WTC11 (cell line): ENCODE data around the gene PARD3B. TPM values are rescaled to one million over a fixed set of nuclear protein-coding genes. Genes with fewer than 3 reads are reported as not detected.

Source experiments
- ATAC-seq: fragments of 200-7000 bp; cut with Tn5 transposase; 2 replicates; pipeline ENCODE4 v1.10.0; 2021; ENCODE audit warnings: mild to moderate bottlenecking, moderate library complexity
- CTCF ChIA-PET: fragments of 300-600 bp; sonication (Branson Sonifier 250); formaldehyde crosslinking; loops from one replicate; lab custom pipeline; 2021; ENCODE audit warnings: antibody characterized with exemption; lab: Charles Lee
- POLR2A ChIA-PET: fragments of 350-600 bp; sonication (Branson Sonifier 250); formaldehyde crosslinking; loops from one replicate; lab custom pipeline; 2021; ENCODE audit warnings: antibody characterized with exemption; lab: Charles Lee
- DNase-seq: peaks from one replicate; pipeline ENCODE4 v3.0.0; 2021; ENCODE audit warnings: low spot score
- H3K27ac Mint-ChIP-seq: 2 replicates; pipeline ENCODE4 v1.8.0; 2021; ENCODE audit warnings: mixed read lengths
- H3K27me3 Mint-ChIP-seq: 2 replicates; pipeline ENCODE4 v1.8.0; 2021; ENCODE audit warnings: low read depth, mild to moderate bottlenecking, moderate library complexity, mixed read lengths
- H3K36me3 Mint-ChIP-seq: 2 replicates; pipeline ENCODE4 v1.8.0; 2021; ENCODE audit warnings: mixed read lengths
- H3K4me1 Mint-ChIP-seq: 2 replicates; pipeline ENCODE4 v1.8.0; 2022; ENCODE audit warnings: mixed read lengths
- H3K4me3 Mint-ChIP-seq: 2 replicates; pipeline ENCODE4 v1.8.0; 2021; ENCODE audit warnings: mild to moderate bottlenecking, moderate library complexity, mixed read lengths
- H3K9me3 Mint-ChIP-seq: 2 replicates; pipeline ENCODE4 v1.8.0; 2021; ENCODE audit warnings: mixed read lengths
- AFF4 ChIP-seq: sonication (generic); formaldehyde crosslinking; IDR thresholded peaks from 2 replicates; pipeline ENCODE4 v1.8.1; 2023; ENCODE audit warnings: mild to moderate bottlenecking, missing genetic modification reagents, borderline replicate concordance
- ATF3 ChIP-seq: sonication (generic); formaldehyde crosslinking; conservative IDR thresholded peaks from 2 replicates; pipeline ENCODE4 v1.8.1; 2022; ENCODE audit warnings: mild to moderate bottlenecking, missing genetic modification reagents
- CDX4 ChIP-seq: fragments of 250-450 bp; sonication (Bioruptor Pico); IDR thresholded peaks from 2 replicates; pipeline ENCODE4 v1.9.0; 2021; ENCODE audit warnings: moderate library complexity, mild to moderate bottlenecking, inconsistent platforms, borderline replicate concordance
- CREB1 ChIP-seq: sonication (generic); formaldehyde crosslinking; IDR thresholded peaks from 2 replicates; pipeline ENCODE4 v1.8.0; 2023; ENCODE audit warnings: mild to moderate bottlenecking, missing genetic modification reagents
- E2F1 ChIP-seq: sonication (generic); formaldehyde crosslinking; IDR thresholded peaks from 2 replicates; pipeline ENCODE4 v1.8.0; 2022; ENCODE audit warnings: mild to moderate bottlenecking, missing genetic modification reagents
- E2F4 ChIP-seq: sonication (generic); formaldehyde crosslinking; IDR thresholded peaks from 2 replicates; pipeline ENCODE4 v1.8.1; 2022; ENCODE audit warnings: low read depth, mild to moderate bottlenecking, moderate library complexity, missing genetic modification reagents, borderline replicate concordance
- GTF2I ChIP-seq: fragments of 250-450 bp; sonication (Bioruptor Pico); conservative IDR thresholded peaks from 2 replicates; pipeline ENCODE4 v1.4.0; 2021; ENCODE audit warnings: mild to moderate bottlenecking
- IRF1 ChIP-seq: sonication (generic); formaldehyde crosslinking; IDR thresholded peaks from 2 replicates; pipeline ENCODE4 v1.8.0; 2023; ENCODE audit warnings: missing genetic modification reagents
- IRF2 ChIP-seq: sonication (generic); formaldehyde crosslinking; IDR thresholded peaks from 2 replicates; pipeline ENCODE4 v1.8.0; 2022; ENCODE audit warnings: low read depth, missing genetic modification reagents, borderline replicate concordance
- NFATC4 ChIP-seq: fragments of 250-450 bp; sonication (Bioruptor Pico); IDR thresholded peaks from 2 replicates; pipeline ENCODE4 v1.9.0; 2021; ENCODE audit warnings: mild to moderate bottlenecking
- NFYB ChIP-seq: sonication (generic); formaldehyde crosslinking; conservative IDR thresholded peaks from 2 replicates; pipeline ENCODE4 v1.8.0; 2022; ENCODE audit warnings: low read depth, missing genetic modification reagents
- NR1H2 ChIP-seq: sonication (generic); formaldehyde crosslinking; IDR thresholded peaks from 2 replicates; pipeline ENCODE4 v1.9.0; 2021; ENCODE audit warnings: mild to moderate bottlenecking, moderate library complexity, missing genetic modification reagents
- PRDM15 ChIP-seq: sonication (generic); formaldehyde crosslinking; IDR thresholded peaks from 2 replicates; pipeline ENCODE4 v1.8.0; 2022; ENCODE audit warnings: missing genetic modification reagents
- SMAD3 ChIP-seq: sonication (generic); formaldehyde crosslinking; IDR thresholded peaks from 2 replicates; pipeline ENCODE4 v1.8.0; 2022; ENCODE audit warnings: missing genetic modification reagents, mild to moderate bottlenecking, borderline replicate concordance
- SMAD4 ChIP-seq: sonication (generic); formaldehyde crosslinking; IDR thresholded peaks from 2 replicates; pipeline ENCODE4 v1.8.0; 2022; ENCODE audit warnings: mild to moderate bottlenecking, missing genetic modification reagents
- TP53 ChIP-seq: sonication (generic); formaldehyde crosslinking; IDR thresholded peaks from 2 replicates; pipeline ENCODE4 v1.8.1; 2023; ENCODE audit warnings: mild to moderate bottlenecking, missing genetic modification reagents
- ZNF232 ChIP-seq: sonication (generic); formaldehyde crosslinking; IDR thresholded peaks from 2 replicates; pipeline ENCODE4 v1.8.0; 2022; ENCODE audit warnings: mild to moderate bottlenecking, missing genetic modification reagents
- ZNF263 ChIP-seq: sonication (generic); formaldehyde crosslinking; IDR thresholded peaks from 2 replicates; pipeline ENCODE4 v1.8.1; 2022; ENCODE audit warnings: low read depth, mild to moderate bottlenecking, moderate library complexity, missing genetic modification reagents
- ZNF416 ChIP-seq: fragments of 250-450 bp; sonication (Bioruptor Pico); IDR thresholded peaks from 2 replicates; pipeline ENCODE4 v1.9.0; 2021; ENCODE audit warnings: mild to moderate bottlenecking, inconsistent platforms
- total RNA-seq: library from RNA; stranded (reverse); gene quantifications from 3 replicates; pipeline ENCODE4 v1.2.3, GENCODE V29; 2021

PARD3B gene
- total RNA-seq, 1 experiment from 2014 or later: 5.6 TPM

GRCh38 chr2:204846471-204846870 is 301.2 kb downstream of the PARD3B start (continued):
- TF ChIP-seq PRDM15 (CRISPR knock-in tag) (no peak), GTF2I (CRISPR knock-in tag) (no peak), NFATC4 (CRISPR knock-in tag) (no peak), SMAD4 (CRISPR knock-in tag) (no peak), SMAD3 (CRISPR knock-in tag) (no peak), ZNF416 (CRISPR knock-in tag) (no peak), ZNF263 (CRISPR knock-in tag) (no peak), E2F4 (CRISPR knock-in tag) (no peak), NR1H2 (CRISPR knock-in tag) (no peak)

GRCh38 chr2:204849892-204850291 is 304.6 kb downstream of the PARD3B start:
- 0 out of 2 replicates have a peak, but pooled peaks cover 3% of the 10 kb centered on the region for H3K9me3 Mint-ChIP-seq
- H3K36me3 Mint-ChIP-seq: no peaks in the 10 kb centered on the region
- POLR2A ChIA-PET: no interaction called here
- CTCF ChIA-PET: no interaction called here
- DNase-seq (no peak), ATAC-seq (no peak)
- H3K27ac Mint-ChIP-seq: no peak overlapping the region
- peaks cover 7% of the 10 kb centered on the region for H3K4me1 Mint-ChIP-seq
- no peak overlapping the region for H3K4me3 Mint-ChIP-seq
- TF ChIP-seq NFYB (CRISPR knock-in tag) (no peak), CREB1 (no peak), SMAD4 (CRISPR knock-in tag) (no peak), AFF4 (no peak), IRF1 (CRISPR knock-in tag) (no peak), CDX4 (CRISPR knock-in tag) (no peak)
- H3K27me3 Mint-ChIP-seq: no peaks in the 10 kb centered on the region

- Mint-ChIP-seq H3K36me3 (no peaks in the 10 kb centered on the region), H3K4me3 (no peak overlapping the region), H3K27me3 (no peaks in the 10 kb centered on the region), H3K9me3 (peaks cover 4% of the 10 kb centered on the region), H3K27ac (no peak overlapping the region), H3K4me1 (peaks cover 5% of the 10 kb centered on the region; the same call in 1 of the 2 replicates)
- DNase-seq (no peak), ATAC-seq (no peak)
- ChIA-PET POLR2A (no interaction called here), CTCF (no interaction called here)
- TF ChIP-seq IRF2 (CRISPR knock-in tag): no peak
- no peak for TF ChIP-seq ZNF232 (CRISPR knock-in tag)
- no peak for TF ChIP-seq CDX4 (CRISPR knock-in tag)
- no peak for TF ChIP-seq ATF3 (CRISPR knock-in tag)
- no peak for TF ChIP-seq SMAD3 (CRISPR knock-in tag)
- TF ChIP-seq E2F1 (CRISPR knock-in tag): no peak
- no peak for TF ChIP-seq TP53 (CRISPR knock-in tag)
Observed at GRCh38 chr2:204850581-204850980, 305.3 kb downstream of the PARD3B start.
